ENCODE measurements around the gene DOCK1.

The DOCK1 gene

DNA sequence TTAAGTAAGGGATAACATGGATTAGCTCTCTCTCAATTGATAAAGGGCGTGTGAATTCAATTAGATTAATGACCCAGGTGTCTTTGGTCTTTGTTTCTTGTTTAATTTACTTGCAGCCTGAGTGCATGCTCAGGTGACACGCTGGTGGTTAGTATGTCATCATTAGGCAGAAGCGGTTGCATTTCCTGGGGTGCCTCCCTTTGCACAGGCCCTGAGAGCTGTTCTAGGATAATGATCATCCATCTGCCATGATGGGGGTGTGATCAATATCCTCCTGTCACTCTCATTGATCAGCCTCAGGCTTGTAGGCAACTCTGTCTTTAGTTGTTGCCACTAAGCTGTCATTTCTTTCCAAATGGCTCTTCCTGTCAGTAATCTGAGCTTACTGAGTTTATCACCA is 544.3 kb downstream of the DOCK1 start:
- DNase-seq: no peak

DNA sequence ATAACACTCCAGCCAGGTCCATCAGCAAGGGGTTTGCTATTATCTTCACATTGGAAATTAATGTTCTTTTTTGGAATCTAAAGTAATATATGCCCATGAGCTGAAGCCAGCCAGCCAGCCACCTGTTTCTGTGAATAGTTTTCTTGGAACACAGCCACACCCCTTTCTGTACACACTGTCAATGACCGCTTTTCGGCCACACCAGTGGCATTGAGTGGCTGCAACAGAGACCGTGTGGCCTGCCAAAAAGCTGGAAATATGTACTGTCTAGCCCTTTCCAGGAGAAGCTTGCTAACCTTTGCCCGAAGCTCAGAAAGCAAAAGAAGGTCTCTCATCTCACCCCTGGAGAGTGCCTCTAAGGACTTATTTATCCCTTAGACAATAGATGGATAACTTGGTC is 545.4 kb downstream of the DOCK1 start:
- no peak for DNase-seq

DNA sequence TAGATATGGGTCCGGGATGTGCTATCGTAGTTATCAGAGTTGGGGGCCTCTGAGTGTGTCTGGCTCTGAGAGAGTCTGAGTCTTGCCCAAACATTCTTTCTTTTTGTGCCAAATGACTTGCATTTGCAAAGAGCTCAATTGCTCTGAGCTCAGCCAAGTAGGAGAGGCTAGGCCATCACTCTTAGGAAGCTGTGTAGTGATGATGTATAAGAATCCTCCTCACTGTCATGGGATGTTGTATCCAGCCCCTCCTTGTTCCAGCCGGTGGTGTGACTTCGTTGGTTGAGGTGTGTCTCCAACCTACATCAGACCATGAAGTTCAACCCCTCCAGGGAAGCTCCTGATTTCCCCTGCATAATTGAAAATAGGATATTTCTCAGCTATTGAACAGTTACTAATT is 546.4 kb downstream of the DOCK1 start:
- no peak for DNase-seq

DNA sequence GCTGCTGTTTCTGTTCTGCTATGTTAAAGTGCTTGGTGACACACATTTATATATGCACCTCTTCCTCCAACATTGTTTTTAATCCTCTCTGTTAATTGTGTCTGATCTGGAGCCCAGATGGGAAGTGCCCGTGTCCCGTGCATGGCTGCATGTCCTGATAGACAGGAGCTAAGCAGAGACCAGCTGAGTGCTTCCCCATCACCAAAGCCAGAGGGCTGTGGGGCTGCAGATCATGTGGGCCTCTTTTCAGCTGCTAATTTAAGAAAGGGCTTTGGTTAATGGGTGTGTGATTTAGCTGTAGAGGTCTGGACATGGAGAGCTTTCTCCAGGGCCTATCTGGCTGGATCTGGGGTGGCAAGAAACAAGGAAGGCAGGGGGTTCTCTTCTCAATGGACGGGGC is 547.3 kb downstream of the DOCK1 start:
- no peak for DNase-seq

DNA sequence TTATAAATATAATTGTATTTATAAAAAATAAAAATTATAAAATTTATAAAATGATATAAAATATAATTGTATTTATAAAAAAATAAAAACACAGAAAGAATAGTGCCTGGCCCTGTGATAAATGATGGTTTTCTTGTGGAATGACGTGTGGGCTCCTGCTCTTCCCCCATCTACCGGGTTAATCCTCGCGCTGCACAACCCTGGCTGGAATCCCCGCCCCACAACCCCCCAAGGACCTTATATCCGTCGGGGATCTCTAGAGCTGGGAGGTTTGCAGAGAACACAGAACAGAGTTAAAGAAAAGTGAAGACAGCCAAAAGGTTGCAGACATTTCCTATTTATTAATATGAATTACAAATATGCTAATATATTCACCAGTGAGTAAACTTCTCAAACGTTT is 548.5 kb downstream of the DOCK1 start:
- no peak for DNase-seq

DNA sequence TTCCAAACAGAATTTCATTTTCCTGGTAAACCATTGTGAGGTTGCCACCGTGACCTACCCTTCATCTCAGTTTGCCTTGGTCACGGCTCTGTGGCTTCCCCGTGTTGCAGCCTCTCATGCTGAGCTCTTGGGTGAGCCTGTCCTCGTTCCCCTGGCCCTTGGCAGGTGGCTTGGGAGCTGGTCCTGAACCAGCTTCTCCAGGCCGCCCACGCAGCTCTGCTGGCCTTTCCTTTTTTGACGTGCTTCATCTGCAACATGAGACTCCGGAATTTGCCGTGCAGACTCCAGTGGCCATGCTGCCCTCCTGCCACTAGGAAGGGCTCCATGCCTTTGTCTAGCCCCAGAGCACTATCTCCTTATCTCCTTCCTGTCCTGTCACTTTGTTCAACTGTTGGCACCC is 550.9 kb downstream of the DOCK1 start:
- no peak for DNase-seq

DNA sequence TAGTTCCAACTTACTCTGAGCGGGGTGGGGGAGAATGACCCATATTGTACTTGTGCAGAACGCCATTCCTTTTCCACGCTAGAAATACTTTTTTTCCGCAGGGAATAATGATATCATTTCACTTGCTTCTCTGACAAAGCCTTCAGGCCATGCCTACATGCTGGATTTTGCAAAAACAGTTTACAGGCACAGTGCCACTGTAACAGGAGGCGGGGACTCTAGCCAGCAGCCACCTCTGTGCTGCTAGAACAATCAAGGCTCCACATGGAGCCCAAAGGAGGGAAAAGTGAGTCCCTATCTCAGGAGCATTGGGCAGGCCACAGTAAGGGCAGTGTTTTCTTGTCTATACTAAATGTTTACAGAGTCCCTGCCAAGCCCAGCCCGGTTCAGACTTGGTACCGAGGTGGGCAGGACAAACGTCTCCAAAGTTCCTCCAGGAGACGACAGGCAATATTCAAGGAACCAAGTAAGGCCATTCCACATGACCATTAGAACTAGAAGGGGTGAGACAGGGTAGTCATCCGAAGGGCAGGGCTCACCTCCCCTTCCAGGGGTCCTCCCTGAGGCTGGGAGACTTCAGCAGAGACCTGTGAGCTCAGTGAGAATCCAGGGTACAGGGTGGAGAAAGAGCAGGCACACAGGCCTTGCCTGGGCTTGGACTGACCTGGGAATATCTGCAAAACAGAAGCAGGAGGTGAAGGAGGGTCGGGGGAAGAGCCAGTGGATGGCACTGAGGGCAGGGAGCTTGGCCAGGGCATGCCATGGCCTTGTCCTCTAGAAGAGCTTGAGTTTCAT is 553.0 kb downstream of the DOCK1 start:
- DNase-seq: no peak

DNA sequence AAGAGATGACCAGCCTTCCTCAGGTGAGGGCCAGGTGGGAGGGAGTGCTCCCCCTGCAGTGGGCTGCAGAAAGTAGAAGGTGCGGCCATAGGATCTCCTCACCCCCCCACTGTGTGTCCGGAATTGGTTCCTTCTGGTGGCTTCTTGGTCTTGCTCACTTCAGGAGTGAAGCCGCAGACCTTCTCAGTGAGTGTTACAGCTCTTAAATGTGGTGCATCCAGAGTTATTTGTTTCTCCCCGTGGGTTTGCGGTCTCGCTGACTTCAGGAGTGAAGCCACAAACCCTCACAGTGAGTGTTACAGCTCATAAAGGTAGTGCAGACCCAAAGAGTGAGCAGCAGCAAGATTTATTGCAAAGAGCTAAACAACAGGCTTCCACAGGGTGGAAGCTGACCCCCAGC is 553.6 kb downstream of the DOCK1 start:
- DNase-seq: no peak

DNA sequence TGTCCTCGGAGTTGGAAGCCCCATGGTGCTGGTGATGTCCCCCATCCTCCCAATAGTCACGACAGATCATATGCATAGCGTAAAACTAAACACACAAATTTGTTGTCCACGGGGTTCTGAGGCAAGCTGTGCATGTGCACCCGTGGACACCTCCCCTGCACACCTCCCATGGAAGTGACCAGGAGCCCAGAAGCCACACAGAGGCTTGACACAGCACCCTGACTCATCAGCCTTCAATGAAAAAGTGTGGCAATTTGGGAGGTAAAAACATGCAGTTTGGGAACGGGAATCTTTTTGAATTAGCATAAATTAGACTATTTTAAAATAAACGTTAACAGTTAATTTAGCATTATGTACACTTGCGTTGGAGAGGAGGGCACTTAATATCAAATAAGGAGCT is 554.7 kb downstream of the DOCK1 start:
- no peak for DNase-seq

DNA sequence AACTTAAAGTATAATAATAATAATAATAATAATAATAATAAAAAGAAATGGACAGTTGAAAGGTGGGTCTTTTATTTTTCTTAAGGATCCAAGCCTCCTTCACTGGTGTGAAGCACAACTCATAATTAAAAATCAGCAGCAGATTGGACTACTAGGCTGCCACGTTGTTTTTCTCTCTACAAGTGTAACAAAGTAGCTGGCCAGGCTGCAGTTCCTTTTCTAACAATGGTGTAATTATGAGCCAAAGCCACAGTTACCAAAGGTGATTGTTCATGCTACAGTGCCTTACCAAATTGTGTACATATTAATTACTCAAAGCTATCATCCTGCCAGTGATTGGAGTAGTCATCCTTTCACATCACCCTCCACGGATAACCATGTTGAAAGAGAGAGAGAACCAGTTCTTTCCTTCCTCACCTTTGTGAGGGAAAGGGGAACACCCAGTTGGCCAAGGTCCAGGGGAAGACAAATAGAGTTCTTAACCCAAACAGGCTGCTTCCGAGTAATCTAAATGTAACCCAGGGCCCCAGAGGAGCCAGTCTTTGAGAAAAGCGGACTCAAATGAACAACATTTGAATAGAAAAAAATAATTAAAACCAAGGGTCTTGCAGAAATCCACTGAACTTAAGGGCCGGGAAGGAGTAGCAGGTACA is 557.5 kb downstream of the DOCK1 start:
- peak; percentile 56 for DNase-seq

DNA sequence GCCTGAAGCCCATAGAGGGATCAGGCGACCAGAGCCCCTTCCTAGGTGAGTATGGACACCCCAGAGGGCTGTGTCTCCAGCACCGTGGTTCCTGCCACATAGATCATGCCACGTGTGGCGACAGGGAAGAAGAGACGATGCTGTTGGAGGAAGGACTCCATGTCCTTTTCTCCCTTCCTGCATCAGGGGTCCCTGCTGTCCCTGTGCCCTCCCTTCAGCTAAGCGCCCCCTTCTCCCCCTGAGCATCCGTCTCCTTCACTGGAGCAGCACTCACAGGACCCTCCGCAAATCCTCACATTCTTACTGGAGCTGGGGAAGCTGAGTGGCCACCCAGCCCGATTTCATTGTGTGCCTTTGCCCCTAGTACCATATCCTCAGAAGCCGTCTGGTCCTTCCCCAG is 558.3 kb downstream of the DOCK1 start:
- no peak for DNase-seq

DNA sequence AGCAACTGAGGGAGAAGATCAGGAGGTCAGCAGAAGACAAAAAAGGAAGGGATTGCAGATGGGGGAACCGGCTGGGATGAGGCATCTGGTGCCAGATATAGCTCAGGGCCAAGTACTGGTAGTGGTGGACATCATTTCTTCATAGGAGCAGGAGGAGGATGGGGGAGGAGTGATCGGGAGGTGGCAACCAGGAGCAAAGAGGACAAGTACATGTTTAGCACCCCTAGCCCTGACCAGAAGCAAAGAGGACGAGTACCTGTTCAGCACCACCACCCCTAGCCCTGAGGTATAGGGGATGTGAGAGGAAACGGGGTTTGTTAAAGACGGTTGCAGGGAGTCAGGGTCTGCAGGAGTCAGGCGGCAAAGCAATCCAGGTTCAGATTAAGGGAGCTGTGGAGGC is 559.3 kb downstream of the DOCK1 start:
- DNase-seq: no peak

DNA sequence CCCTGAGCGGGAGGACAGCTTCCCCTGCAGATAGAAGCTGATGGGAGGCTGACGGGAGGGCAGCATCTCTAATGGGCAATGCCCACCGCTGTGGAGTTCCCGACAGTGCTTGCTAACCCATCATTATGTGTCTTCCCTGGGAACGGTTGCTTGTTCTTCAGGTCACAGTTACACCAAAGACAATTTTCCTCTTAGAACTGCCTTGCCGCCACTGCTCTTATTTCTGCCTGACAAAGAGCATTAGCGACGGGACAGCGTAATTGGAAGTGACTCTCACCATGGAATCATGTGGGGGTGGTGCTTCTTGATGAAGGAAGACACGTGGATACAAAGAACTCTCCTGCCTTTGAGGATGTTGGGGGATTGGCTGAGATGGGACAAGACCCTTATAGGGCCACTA is 562.6 kb downstream of the DOCK1 start:
- DNase-seq: no peak

DNA sequence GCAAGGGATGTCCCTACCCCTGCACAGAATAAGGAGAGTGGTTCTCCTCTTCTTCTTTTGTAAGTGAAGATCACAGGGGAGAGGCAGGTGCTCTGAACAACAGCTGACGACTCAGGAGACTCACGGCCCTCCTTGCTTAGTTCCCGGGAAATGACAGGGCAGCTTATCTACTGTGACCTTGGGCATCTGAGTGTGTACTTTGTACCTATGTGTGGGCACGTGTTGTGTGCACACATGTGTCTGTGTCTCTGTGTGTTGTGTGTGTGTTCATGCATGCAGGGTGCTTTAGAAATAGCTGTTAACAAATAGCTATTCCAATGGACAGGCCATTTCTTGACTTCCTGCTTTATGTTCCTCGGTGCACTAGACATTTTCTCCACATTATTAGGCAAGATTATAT is 563.4 kb downstream of the DOCK1 start:
- no peak for DNase-seq

DNA sequence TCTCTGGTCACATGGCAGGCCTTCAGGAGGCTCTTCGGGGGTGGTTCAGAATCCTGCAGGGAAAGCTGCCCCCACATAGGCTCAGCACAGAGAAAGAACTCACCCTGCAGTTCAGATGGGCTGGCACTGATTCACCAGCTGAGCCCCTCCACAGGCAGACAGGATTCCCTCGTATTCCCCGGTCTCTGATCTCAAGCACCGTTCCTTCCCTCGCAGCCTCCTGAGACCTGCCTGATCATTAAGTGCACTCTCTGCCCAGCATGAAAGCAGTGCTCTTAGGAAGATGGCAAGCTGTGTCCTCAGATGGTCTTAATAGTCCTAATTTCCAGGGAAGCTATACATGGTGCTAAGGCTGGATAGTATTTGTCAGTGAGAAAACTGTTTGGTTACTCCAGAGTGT is 565.7 kb downstream of the DOCK1 start:
- DNase-seq: no peak

DNA sequence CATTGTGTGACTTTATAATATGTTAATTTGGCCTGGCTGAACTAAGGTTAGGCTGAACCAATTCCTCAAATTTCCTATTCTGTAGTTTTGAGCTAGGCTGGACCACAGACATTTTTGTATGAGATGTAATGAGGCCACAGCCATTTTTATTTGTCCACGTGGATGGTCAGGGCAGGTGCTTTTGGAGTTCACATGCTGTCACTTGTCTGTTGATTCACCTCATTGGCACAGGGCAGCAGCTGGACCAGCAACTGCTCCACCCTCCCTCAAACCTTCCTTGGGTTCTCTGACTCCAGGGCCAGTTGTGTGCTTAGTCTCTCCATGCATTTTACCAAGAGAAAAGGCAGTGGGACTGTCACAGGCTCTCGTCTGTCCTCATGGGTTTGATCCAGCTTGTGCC is 567.7 kb downstream of the DOCK1 start:
- DNase-seq: no peak

DNA sequence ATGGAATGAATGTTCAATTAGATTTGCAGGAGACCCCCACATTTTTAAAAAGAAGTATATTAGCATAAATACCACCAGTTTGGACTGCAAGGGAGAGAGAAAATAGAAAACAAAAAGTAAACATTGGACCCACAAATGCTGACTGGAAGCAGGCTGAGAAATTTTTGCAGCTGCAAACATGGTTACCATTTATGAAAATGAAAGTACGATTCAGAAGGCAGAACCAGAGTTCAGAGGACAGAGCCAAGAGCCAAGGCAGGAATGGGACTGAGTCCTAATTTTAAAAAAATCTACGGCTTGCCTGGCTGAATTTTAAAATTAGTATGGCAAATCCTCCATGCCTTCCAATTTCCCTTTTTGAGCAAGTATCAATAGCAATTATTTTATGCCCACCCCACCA is 569.3 kb downstream of the DOCK1 start:
- no peak for DNase-seq

DNA sequence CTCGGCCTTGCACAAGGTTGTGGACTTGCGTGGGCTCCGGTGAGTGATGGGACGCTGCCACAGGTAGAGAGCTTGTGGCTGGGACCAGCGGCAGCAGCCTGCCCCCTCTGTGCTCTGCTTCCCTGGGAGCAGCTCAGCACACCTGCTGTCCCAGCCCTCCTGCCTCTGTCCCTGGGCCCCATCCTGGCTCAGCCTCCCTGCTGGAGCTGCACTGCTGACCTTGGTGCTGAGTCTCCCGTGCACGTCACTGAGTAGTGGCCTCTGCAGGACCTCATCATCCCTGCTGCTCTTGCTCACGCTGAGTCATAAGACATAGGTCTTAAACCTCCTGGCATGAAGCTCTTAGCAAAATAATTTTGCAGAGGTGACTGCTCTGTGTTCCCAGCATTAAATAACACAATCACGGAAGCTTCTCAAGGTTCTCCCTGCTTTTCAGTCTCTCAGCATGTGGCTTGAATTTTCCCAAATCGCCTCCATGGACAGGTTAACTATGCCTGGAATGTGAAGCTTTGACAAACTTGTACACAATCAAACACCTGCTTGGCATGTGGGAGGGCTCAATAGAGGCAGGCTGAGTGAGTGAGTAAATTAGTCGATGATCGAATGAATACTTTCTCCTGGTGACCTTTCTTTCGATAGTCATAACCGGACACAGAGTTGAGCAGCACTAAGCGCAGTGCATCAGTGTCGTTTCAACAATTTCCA is 580.1 kb downstream of the DOCK1 start:
- DNase-seq: no peak

DNA sequence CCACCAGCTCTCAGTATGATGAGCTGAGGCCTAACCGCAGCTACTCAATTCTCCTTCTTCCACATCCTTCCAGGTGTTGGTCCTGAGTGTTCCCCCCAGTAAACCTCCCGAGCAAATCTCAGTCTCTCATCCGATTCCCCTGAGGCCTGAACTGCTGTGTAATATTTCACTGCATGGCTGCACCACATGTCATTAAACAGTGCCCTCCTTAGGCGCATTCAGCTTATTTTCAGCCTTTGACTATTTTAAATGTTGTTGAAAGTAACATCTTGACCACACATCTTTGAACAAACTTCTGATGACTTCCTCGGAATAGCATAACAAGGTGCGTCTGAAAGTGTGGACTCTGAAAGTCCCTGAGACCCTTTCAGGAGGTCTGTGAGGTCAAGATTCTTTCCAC is 581.1 kb downstream of the DOCK1 start:
- DNase-seq: no peak

DNA sequence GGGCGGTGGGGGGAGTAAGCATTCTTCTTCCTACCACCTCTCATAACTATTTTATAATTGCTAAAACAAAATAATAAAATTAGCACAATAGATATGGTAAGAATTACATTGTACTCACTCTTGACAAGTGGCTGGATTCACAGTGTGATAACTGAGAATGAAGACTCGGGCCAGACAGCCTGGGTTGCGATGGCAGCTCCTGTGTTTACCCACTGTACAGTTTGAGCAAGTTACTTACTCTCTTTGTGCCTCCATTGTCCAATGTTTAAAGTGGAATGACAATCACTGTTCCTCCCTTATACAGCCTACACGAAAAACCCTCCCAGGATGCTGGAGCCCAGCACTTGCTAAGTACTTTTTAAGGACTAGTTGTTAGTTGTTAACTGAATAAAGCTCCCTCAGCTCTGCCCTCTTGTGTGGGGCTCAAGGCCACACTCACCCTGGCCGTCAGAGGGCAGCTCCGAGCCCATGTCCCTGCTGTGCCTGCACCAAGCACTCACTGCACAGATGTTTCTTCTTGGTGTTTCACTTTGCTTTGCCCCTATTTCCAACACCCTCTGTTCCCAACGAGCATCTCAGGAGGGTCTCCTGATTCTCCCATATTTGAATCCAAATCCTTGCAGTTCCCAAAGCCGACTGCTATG is 587.5 kb downstream of the DOCK1 start:
- no peak for DNase-seq

DNA sequence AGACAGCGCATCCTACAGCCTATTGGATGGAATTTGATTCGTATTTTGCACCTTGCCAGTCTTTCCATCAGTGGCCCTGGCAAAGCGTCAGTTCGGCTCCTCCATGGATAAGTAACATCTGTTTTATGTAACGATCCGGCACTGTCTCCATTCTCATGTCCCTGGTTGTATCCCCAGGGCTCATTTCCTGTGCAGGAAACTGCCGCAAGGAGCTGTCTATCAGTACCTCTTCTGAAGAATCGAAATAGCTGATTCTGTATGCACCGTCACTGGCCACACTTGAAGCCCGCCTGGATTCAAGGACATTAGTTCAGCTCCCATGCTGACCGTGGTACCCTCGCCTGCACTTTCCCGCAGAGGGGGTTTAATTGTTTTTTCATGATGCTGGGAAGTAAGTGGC is 590.8 kb downstream of the DOCK1 start:
- DNase-seq: no peak

DNA sequence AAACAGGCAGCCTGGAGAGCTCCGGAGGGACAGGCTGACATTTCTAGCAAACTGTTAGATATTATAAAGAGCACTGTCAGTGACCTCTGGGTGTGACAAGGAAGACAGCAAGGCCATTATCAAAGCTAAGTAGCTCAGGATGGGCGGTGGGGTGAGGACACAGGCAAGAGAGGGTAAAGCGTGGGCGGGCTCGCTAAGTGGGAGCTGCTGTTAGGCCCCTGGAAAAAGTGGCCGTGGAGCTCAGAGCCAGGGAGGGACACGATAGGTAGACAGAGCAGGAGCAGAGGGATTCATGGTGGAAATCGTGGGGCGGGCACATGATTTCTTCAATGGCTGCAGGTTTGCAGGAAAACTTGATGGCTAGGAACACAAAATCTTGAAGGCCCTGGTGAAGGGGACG is 592.5 kb downstream of the DOCK1 start:
- no peak for DNase-seq

DNA sequence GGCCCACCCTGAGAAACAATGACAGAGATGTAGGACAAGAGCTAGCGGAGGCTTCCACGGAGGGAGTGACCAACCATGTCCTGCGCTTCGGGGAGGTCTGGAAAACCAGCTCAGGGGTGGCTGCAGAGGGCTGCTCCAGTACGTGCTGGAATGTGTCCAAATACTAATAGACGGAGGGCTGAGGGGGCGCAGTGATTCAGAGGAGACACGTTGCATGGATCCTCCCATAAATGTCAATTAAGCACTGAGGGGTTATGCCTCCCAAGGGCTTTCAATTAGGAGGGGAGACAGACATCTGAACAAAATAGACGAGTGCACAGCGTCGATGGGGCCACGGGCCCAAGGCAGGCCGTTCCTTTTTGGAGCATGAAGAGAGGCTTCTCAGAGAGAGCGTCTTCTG is 592.9 kb downstream of the DOCK1 start:
- DNase-seq: no peak

DNA sequence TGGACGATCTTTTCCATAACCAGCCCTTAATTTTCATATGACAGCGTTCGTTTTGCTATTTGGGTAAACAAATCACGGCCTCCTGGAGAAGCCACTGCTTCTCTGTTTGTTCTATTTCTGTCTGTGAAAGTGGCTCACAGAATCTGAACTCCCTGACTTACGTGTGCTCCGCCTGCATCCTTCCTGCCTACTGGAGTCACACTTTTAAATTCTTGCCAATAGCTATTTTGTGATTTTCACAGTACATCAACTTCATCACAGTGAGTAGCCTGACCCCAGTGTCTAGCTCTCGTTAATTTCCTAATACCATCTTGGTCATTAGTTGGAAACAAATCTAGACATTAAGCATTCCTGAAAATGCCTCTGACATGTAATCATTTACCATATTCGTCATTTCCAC is 594.9 kb downstream of the DOCK1 start:
- no peak for DNase-seq
